H1 (cell line): ENCODE measurements around the gene HADHB. TPM values are rescaled to one million over a fixed set of nuclear protein-coding genes. Genes with fewer than 3 reads are reported as not detected.

ENCODE experiments used
- CTCF ChIA-PET: fragments of 300-600 bp; sonication (Branson Sonifier 250); formaldehyde crosslinking; loops from one replicate; lab custom pipeline; 2021; ENCODE audit not compliant: partially characterized antibody; lab: Charles Lee
- POLR2A ChIA-PET: fragments of 300-600 bp; sonication (Branson Sonifier 250); formaldehyde crosslinking; loops from one replicate; lab custom pipeline; 2021; ENCODE audit warnings: inconsistent platforms; ENCODE audit not compliant: partially characterized antibody; lab: Charles Lee
- DNase-seq, 2 experiments: peaks; one replicate each; pipeline versions ENCODE4 v3.0.0 to v3.0.0-alpha.2; 2010 to 2022; ENCODE audit warnings: low spot score in 2 of 2, low read depth in 1 of 2, mixed read lengths in 1 of 2
- FAIRE-seq: peaks from 2 replicates; lab custom pipeline; 2011; peaks lifted over from hg19 to GRCh38; lab: Jason Lieb, UNC
- H2AFZ ChIP-seq: 2 replicates; pipeline ENCODE4 v1.8.1; 2012; ENCODE audit warnings: low read length, inconsistent platforms
- H2AK5ac ChIP-seq: 2 replicates; pipeline ENCODE4 v1.6.1; 2013; ENCODE audit warnings: low read depth, low read length
- H2BK120ac ChIP-seq: replicated peaks from 2 replicates; pipeline ENCODE3; 2013; ENCODE audit warnings: low read depth, low read length, inconsistent platforms
- H2BK12ac ChIP-seq: 2 replicates; pipeline ENCODE4 v1.6.1; 2013; ENCODE audit warnings: low read depth, low read length
- H2BK15ac ChIP-seq: 2 replicates; pipeline ENCODE4 v1.6.1; 2013; ENCODE audit warnings: low read length
- H2BK20ac ChIP-seq: 2 replicates; pipeline ENCODE4 v1.6.1; 2013; ENCODE audit warnings: low read length
- H2BK5ac ChIP-seq: 2 replicates; pipeline ENCODE4 v1.6.1; 2013; ENCODE audit warnings: low read depth, low read length
- H3K14ac ChIP-seq: 2 replicates; pipeline ENCODE4 v1.6.1; 2013; ENCODE audit warnings: inconsistent platforms; ENCODE audit not compliant: insufficient read length
- H3K18ac ChIP-seq: 2 replicates; pipeline ENCODE4 v1.6.1; 2013; ENCODE audit warnings: low read length; ENCODE audit errors: extremely low read depth
- H3K23ac ChIP-seq: 2 replicates; pipeline ENCODE4 v1.6.1; 2013; ENCODE audit warnings: inconsistent platforms; ENCODE audit not compliant: insufficient read length
- H3K23me2 ChIP-seq: 2 replicates; pipeline ENCODE4 v1.6.1; 2013; ENCODE audit warnings: low read depth, low read length
- H3K27ac ChIP-seq: 2 replicates; pipeline ENCODE4 v1.6.1; 2011; ENCODE audit warnings: low read depth, low read length, inconsistent platforms
- H3K27me3 ChIP-seq, 4 experiments: replicated peaks in 1 of 4; 1 replicate in 1 of 4; 2 replicates in 3 of 4; pipeline versions ENCODE4 v1.6.1 to v1.8.1; 2011 to 2013; ENCODE audit warnings: low read length in 3 of 4, mild to moderate bottlenecking in 3 of 4, inconsistent platforms in 2 of 4, mixed read lengths in 2 of 4, moderate library complexity in 1 of 4; ENCODE audit not compliant: control insufficient read depth in 3 of 4, insufficient read depth in 3 of 4; ENCODE audit errors: extremely low read depth in 1 of 4
- H3K36me3 ChIP-seq, 4 experiments: 2 replicates each; pipeline versions ENCODE4 v1.6.1 to v1.8.1; 2011 to 2013; ENCODE audit warnings: mild to moderate bottlenecking in 4 of 4, low read length in 3 of 4, moderate library complexity in 2 of 4, control low read depth in 1 of 4, inconsistent platforms in 1 of 4; ENCODE audit not compliant: insufficient read depth in 4 of 4, control insufficient read depth in 2 of 4
- H3K4ac ChIP-seq: replicated peaks from 2 replicates; pipeline ENCODE3; 2013; ENCODE audit warnings: low read length, low read depth, mixed read lengths, inconsistent platforms; ENCODE audit not compliant: insufficient read length
- H3K4me1 ChIP-seq, 4 experiments: replicated peaks in 1 of 4; 1 replicate in 1 of 4; 2 replicates in 3 of 4; pipeline versions ENCODE4 v1.6.1 to v1.8.1; 2011 to 2013; ENCODE audit warnings: low read length in 3 of 4, inconsistent platforms in 2 of 4, mixed read lengths in 1 of 4; ENCODE audit not compliant: insufficient read depth in 4 of 4, control insufficient read depth in 3 of 4
- H3K4me2 ChIP-seq, 2 experiments: 2 replicates each; pipeline versions ENCODE4 v1.6.1 to v1.8.1; 2011 to 2013; ENCODE audit warnings: low read depth in 2 of 2, low read length in 2 of 2, control low read depth in 1 of 2, inconsistent platforms in 1 of 2, mild to moderate bottlenecking in 1 of 2; ENCODE audit not compliant: insufficient read depth in 1 of 2
- H3K4me3 ChIP-seq, 4 experiments: fragments of 200-600, 300-600 bp in 1 of 4; sonication (generic), shearing (Covaris generic), sonication (Bioruptor Twin) in 1 of 4; 2 replicates each; pipeline versions ENCODE4 v1.5.1 to v1.8.1; 2011 to 2016; ENCODE audit warnings: low read length in 4 of 4, low read depth in 3 of 4, control low read depth in 2 of 4, inconsistent platforms in 2 of 4, mild to moderate bottlenecking in 2 of 4, mixed read lengths in 1 of 4, moderate library complexity in 1 of 4; ENCODE audit not compliant: insufficient read depth in 2 of 4; ENCODE audit errors: extremely low read depth in 1 of 4
- H3K56ac ChIP-seq: replicated peaks from 2 replicates; pipeline ENCODE3; 2013; ENCODE audit warnings: low read depth, mild to moderate bottlenecking, mixed read lengths, low read length, inconsistent platforms; ENCODE audit not compliant: insufficient read length
- H3K79me1 ChIP-seq: 2 replicates; pipeline ENCODE4 v1.6.1; 2013; ENCODE audit warnings: low read depth, low read length, control low read depth
- H3K79me2 ChIP-seq, 2 experiments: 2 replicates each; pipeline versions ENCODE4 v1.6.1 to v1.8.1; 2012 to 2013; ENCODE audit warnings: low read length in 2 of 2, mild to moderate bottlenecking in 2 of 2, inconsistent platforms in 1 of 2; ENCODE audit not compliant: insufficient read depth in 2 of 2, control insufficient read depth in 1 of 2
- H3K9ac ChIP-seq, 4 experiments: replicated peaks in 1 of 4; 1 replicate in 1 of 4; 2 replicates in 3 of 4; pipeline versions ENCODE4 v1.6.1 to v1.8.1; 2011 to 2013; ENCODE audit warnings: low read depth in 3 of 4, low read length in 3 of 4, control low read depth in 2 of 4, mild to moderate bottlenecking in 2 of 4, moderate library complexity in 2 of 4, inconsistent platforms in 1 of 4; ENCODE audit errors: extremely low read depth in 1 of 4
- H3K9me3 ChIP-seq, 2 experiments: 2 replicates each; pipeline versions ENCODE4 v1.6.1 to v1.8.1; 2012 to 2013; ENCODE audit warnings: mild to moderate bottlenecking in 2 of 2, moderate library complexity in 2 of 2, control low read depth in 1 of 2, inconsistent platforms in 1 of 2, low read depth in 1 of 2, low read length in 1 of 2, mixed read lengths in 1 of 2; ENCODE audit not compliant: insufficient read depth in 2 of 2
- H4K20me1 ChIP-seq, 2 experiments: replicated peaks in 1 of 2; 2 replicates each; pipeline versions ENCODE3 to v1.8.1; 2011 to 2013; ENCODE audit warnings: inconsistent platforms in 2 of 2, low read length in 2 of 2, mild to moderate bottlenecking in 1 of 2; ENCODE audit not compliant: insufficient read depth in 2 of 2, control insufficient read depth in 1 of 2
- H4K5ac ChIP-seq: 2 replicates; pipeline ENCODE4 v1.6.1; 2013; ENCODE audit warnings: low read length, low read depth, mixed read lengths, inconsistent platforms; ENCODE audit not compliant: insufficient read length
- H4K8ac ChIP-seq: 2 replicates; pipeline ENCODE4 v1.8.0; 2013; ENCODE audit warnings: mild to moderate bottlenecking, moderate library complexity, low read length, inconsistent platforms; ENCODE audit not compliant: insufficient read depth; ENCODE audit errors: extremely low read depth
- H4K91ac ChIP-seq: replicated peaks from 2 replicates; pipeline ENCODE3; 2013; ENCODE audit warnings: low read length, mixed read lengths, inconsistent platforms; ENCODE audit not compliant: insufficient read length
- ATF3 ChIP-seq: IDR thresholded peaks from 2 replicates; pipeline ENCODE4 v1.6.1; 2011; ENCODE audit warnings: low read depth, mild to moderate bottlenecking, low read length; ENCODE audit not compliant: insufficient read depth
- E2F6 ChIP-seq: IDR thresholded peaks from 2 replicates; pipeline ENCODE4 v1.6.1; 2012; ENCODE audit warnings: inconsistent platforms
- GABPA ChIP-seq: IDR thresholded peaks from 2 replicates; pipeline ENCODE4 v1.6.1; 2011; ENCODE audit warnings: mild to moderate bottlenecking, low read length, moderate library complexity, borderline replicate concordance; ENCODE audit not compliant: insufficient read depth
- JUND ChIP-seq: IDR thresholded peaks from 2 replicates; pipeline ENCODE4 v1.6.1; 2011; ENCODE audit warnings: mild to moderate bottlenecking, improper control_type of control experiment, low read length
- KDM5A ChIP-seq: fragments of 200-600 bp; IDR thresholded peaks from 2 replicates; pipeline ENCODE4 v1.7.1; 2012; ENCODE audit warnings: mild to moderate bottlenecking, low read length, inconsistent platforms, mixed read lengths
- POU5F1 ChIP-seq: IDR thresholded peaks from 2 replicates; pipeline ENCODE4 v1.6.1; 2011; ENCODE audit warnings: low read depth, mild to moderate bottlenecking, low read length, moderate library complexity
- SIX5 ChIP-seq: IDR thresholded peaks from 2 replicates; pipeline ENCODE4 v1.6.1; 2011; ENCODE audit warnings: mild to moderate bottlenecking, low read depth, low read length
- SP2 ChIP-seq: IDR thresholded peaks from 2 replicates; pipeline ENCODE4 v1.6.1; 2012; ENCODE audit warnings: mild to moderate bottlenecking, low read length, inconsistent platforms
- TCF12 ChIP-seq: IDR thresholded peaks from 2 replicates; pipeline ENCODE4 v1.6.1; 2011; ENCODE audit warnings: low read depth, mild to moderate bottlenecking, low read length
- WGBS, 2 experiments: shearing (Covaris generic) in 1 of 2; methylation state at CpG; one replicate each; pipeline versions ENCODE4 v1.1.6 to v1.1.7; 2013 to 2015; ENCODE audit warnings: low lambda C conversion rate in 2 of 2, mixed read lengths in 2 of 2, inconsistent platforms in 1 of 2, low coverage in 1 of 2, missing lambda C conversion rate in 1 of 2; ENCODE audit not compliant: insufficient replicate concordance in 2 of 2, insufficient coverage in 1 of 2, insufficient read length in 1 of 2; ENCODE audit errors: extremely low coverage in 1 of 2, missing lambda C conversion rate in 1 of 2; 5-methylcytosine and 5-hydroxymethylcytosine counted together
- polyA plus RNA-seq, 7 experiments: library from polyadenylated mRNA; depleted of rRNA in 3 of 7; stranded (reverse) in 5 of 7; unstranded in 2 of 7; fragments of >200 nt in 5 of 7; fragments of 200-250 nt in 2 of 7; gene quantifications; 1 replicate in 5 of 7; 2 replicates in 1 of 7; 4 replicates in 1 of 7; pipeline versions ENCODE4 v1.2.1 to v1.2.3, GENCODE V29; 2011 to 2013; ENCODE audit warnings: missing spikeins in 2 of 7, mixed read lengths in 2 of 7
- total RNA-seq: library from RNA; stranded (reverse); fragmentation: NEBNext Ultra II Directional; extraction: Animal tissue kit (Norgen Biotek cat#: 25700); gene quantifications from 2 replicates; pipeline ENCODE4 v1.2.1, GENCODE V29; 2021

HADHB gene
- total and polyA plus RNA-seq, 2 of the 8 experiments (the other 6 are each of a cell fraction or from before 2014, with no cell fraction given): 47.7 to 52.3 TPM

DNA sequence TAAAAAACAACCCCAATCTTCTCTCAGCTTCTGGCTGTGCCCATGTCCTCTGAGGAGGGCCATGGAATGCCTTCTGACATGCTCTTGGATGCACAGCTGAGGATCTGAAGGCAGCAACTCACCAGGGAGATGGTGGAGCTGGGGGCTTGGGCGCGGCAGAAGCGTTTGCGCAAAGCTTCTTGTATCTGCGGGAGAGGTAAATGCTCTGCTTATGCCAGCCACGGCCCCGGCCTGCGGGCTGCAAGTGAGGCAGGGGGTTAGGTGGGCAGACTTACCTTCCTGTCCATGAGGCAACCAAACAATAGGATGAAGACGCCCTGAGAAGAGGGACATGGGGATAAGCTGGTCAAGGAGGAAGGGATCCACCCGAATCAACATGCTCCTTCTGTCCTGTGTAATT lies 65.2 kb downstream of the HADHB start:
- no peak overlapping the region for H2BK20ac ChIP-seq
- H2BK12ac ChIP-seq: no peak overlapping the region
- no peak overlapping the region for H3K14ac ChIP-seq
- no peak overlapping the region for H3K18ac ChIP-seq
- no peak overlapping the region for H3K56ac ChIP-seq
- no peak overlapping the region for H4K5ac ChIP-seq
- H3K27ac ChIP-seq: no peak overlapping the region
- no peak overlapping the region for H2BK5ac ChIP-seq
- H2AFZ ChIP-seq: no peak overlapping the region
- H3K23me2 ChIP-seq: no peaks in the 10 kb centered on the region
- H3K36me3 ChIP-seq: peaks cover 0 to 2% (median under 1%) of the 10 kb centered on the region in 4 experiments; a peak in 1 of 8 replicates
- no peaks in the 10 kb centered on the region for H3K79me1 ChIP-seq
- no peak overlapping the region for H3K4ac ChIP-seq
- no peak overlapping the region for H4K91ac ChIP-seq
- H3K9ac ChIP-seq: no peak overlapping the region
- H3K9me3 ChIP-seq: no peaks in the 10 kb centered on the region
- FAIRE-seq: no peak
- WGBS, 2 experiments: 85% methylated on average over 10 of the region's 10 CpGs; no CpG with 5 or more reads in 1 of the 2 experiments
- no peak overlapping the region for H2BK15ac ChIP-seq
- no peak overlapping the region for H3K4me2 ChIP-seq
- CTCF ChIA-PET: interaction anchor here (0.8 to 1.9 kb wide), 5 partner anchors 9 to 160 kb away, joined by 3 to 8 read pairs (median 4); partner anchors contain the start of genes HADHA and HADHB
- H4K8ac ChIP-seq: 0 out of 2 replicates have a peak overlapping the region, but pooled peaks have one; percentile 64
- H2AK5ac ChIP-seq: no peak overlapping the region
- peaks cover 0 to 3% (median 1%) of the 10 kb centered on the region in 4 experiments; a peak in 3 of 7 replicates for H3K4me1 ChIP-seq
- peaks cover 0 to 1% of the 10 kb centered on the region in 2 experiments for H4K20me1 ChIP-seq
- no peak for DNase-seq
- H3K79me2 ChIP-seq: no peaks in the 10 kb centered on the region
- H3K23ac ChIP-seq: no peak overlapping the region
- TF ChIP-seq JUND (no peak), SIX5 (no peak), SP2 (no peak), TCF12 (no peak), KDM5A (no peak), E2F6 (no peak), GABPA (no peak), ATF3 (no peak), POU5F1 (no peak)
- no peak overlapping the region for H2BK120ac ChIP-seq
- POLR2A ChIA-PET: interaction anchor here (1.9 to 6.2 kb wide), 2 partner anchors 9 to 10 kb away, joined by 4 to 34 read pairs; no protein-coding TSS in a partner anchor
- no peak overlapping the region for H3K4me3 ChIP-seq
- no peaks in the 10 kb centered on the region for H3K27me3 ChIP-seq
